Transverse colon (tissue), 4 donors: Measurements from ENCODE around the gene EHHADH. TPM values are rescaled to one million over a fixed set of nuclear protein-coding genes. Genes with fewer than 3 reads are reported as not detected.

Experiments used
- DNase-seq: peaks from one replicate; pipeline ENCODE4 v3.0.0-alpha.2; 2019
- H3K27ac ChIP-seq, 4 donors: fragments of 200-600 bp; sonication (generic); 2 replicates each; pipeline ENCODE4 v1.5.1; 2016 to 2018; ENCODE audit warnings: inconsistent platforms in 4 of 4
- H3K27me3 ChIP-seq: fragments of 200-600 bp; sonication (generic); 2 replicates; pipeline ENCODE4 v1.5.1; 2017; ENCODE audit warnings: inconsistent platforms
- H3K36me3 ChIP-seq, 4 donors: fragments of 200-600 bp; sonication (generic); 2 replicates each; pipeline ENCODE4 v1.5.1; 2017 to 2019; ENCODE audit warnings: inconsistent platforms in 4 of 4
- H3K4me1 ChIP-seq, 4 donors: fragments of 200-600 bp; sonication (generic); 2 replicates each; pipeline ENCODE4 v1.5.1; 2017 to 2020; ENCODE audit warnings: inconsistent platforms in 4 of 4
- H3K4me3 ChIP-seq, 4 donors: fragments of 200-600 bp; sonication (generic); 1 replicate in 1 of 4; 2 replicates in 3 of 4; pipeline versions ENCODE4 v1.5.1 to v1.6.1; 2017 to 2019; ENCODE audit warnings: inconsistent platforms in 4 of 4
- H3K9me3 ChIP-seq, 2 donors: fragments of 200-600 bp; sonication (generic); 2 replicates each; pipeline ENCODE4 v1.5.1; 2017 to 2019; ENCODE audit warnings: inconsistent platforms in 2 of 2
- EP300 ChIP-seq: sonication (generic); formaldehyde crosslinking; IDR thresholded peaks from one replicate; pipeline ENCODE4 v1.6.1; 2017; ENCODE audit warnings: antibody characterized with exemption, low read depth
- POLR2A ChIP-seq: fragments of 450-650 bp; IDR thresholded peaks from one replicate; pipeline ENCODE4 v1.6.1; 2016; ENCODE audit warnings: antibody characterized with exemption, mild to moderate bottlenecking, moderate library complexity
- POLR2AphosphoS5 ChIP-seq, 3 donors: sonication (generic); formaldehyde crosslinking; IDR thresholded peaks; one replicate each; pipeline ENCODE4 v1.6.1; 2016; ENCODE audit warnings: antibody characterized with exemption in 3 of 3
- WGBS, 2 donors: methylation state at CpG; one replicate each; pipeline ENCODE4 v1.1.5; 2018; ENCODE audit warnings: low coverage in 1 of 2; 5-methylcytosine and 5-hydroxymethylcytosine counted together
- in situ Hi-C, 4 donors: fragments of 200-750 bp; cut with MboI; loops; one replicate each; pipeline versions ENCODE4 v1.15.0 to v1.15.1; 2017; ENCODE audit warnings: low sequenced_read_pairs in 3 of 4, low pct_ligation_motif_present in 1 of 4, low pct_unique_long_range_greater_than_20kb in 1 of 4
- intact Hi-C: fragments of 100-400 bp; cut with DNase I; formaldehyde crosslinking; loops from one replicate; pipeline ENCODE4 v1.15.1; 2023; ENCODE audit warnings: low total_unique reads
- total RNA-seq, 4 donors: library from RNA; depleted of rRNA; stranded (reverse); fragments of >200 nt; gene quantifications; one replicate each; pipeline ENCODE4 v1.1.0, GENCODE V29; 2016
- TF ChIP-seq, protein P1 (sequence below), 5 experiments: fragments of 200-600 bp in 3 of 5; fragments of 450-650 bp in 2 of 5; sonication (generic) in 3 of 5; IDR thresholded peaks; 1 replicate in 2 of 5; 2 replicates in 3 of 5; pipeline ENCODE4 v1.5.1; 2016 to 2017; ENCODE audit warnings: antibody characterized with exemption in 5 of 5, inconsistent platforms in 3 of 5, mild to moderate bottlenecking in 2 of 5, moderate library complexity in 1 of 5

Gene EHHADH
- total RNA-seq, 4 donors from 2014 or later, result 6.4 to 39.6 (median 14.3) TPM

DNA sequence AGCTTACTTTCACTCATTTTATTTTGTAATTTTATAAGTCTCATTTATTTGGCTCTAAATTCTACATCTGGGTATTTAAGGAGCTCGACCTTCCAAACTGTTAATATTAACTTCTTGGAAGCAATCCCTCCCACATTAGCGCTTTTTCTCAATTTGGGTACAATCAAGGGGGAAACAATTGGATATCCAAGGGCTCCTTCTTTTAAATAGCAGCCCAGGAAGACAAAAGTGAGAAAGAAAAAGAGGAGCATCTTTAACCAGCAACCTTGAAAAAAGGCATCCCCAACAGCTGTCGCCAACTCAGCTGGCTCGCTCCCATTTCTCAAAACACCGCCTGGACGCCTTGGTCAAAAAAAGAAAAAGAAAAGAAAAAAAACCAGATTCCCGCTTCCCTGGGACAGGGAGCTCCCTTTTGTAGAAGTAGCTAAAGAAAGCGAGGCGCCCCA is 101.9 kb downstream of the EHHADH start:
- Histone ChIP-seq H3K4me1 (peaks cover 0 to 13% (median 7%) of the 10 kb centered on the region in 4 donors), H3K27ac (peak overlapping the region; percentile 81 to 95 (median 89)), H3K27me3 (peaks cover 4% of the 10 kb centered on the region), H3K9me3 (no peaks in the 10 kb centered on the region), H3K4me3 (peak overlapping the region; percentile 38 to 84 (median 67)), H3K36me3 (no peaks in the 10 kb centered on the region)
- no peak for DNase-seq
- intact Hi-C loops, result no loop called here
- WGBS, 2 donors, result 2 to 4% methylated on average over 7 to 9 of the region's 9 CpGs
- in situ Hi-C loops, result no loop called here
- TF ChIP-seq, protein P1, sequence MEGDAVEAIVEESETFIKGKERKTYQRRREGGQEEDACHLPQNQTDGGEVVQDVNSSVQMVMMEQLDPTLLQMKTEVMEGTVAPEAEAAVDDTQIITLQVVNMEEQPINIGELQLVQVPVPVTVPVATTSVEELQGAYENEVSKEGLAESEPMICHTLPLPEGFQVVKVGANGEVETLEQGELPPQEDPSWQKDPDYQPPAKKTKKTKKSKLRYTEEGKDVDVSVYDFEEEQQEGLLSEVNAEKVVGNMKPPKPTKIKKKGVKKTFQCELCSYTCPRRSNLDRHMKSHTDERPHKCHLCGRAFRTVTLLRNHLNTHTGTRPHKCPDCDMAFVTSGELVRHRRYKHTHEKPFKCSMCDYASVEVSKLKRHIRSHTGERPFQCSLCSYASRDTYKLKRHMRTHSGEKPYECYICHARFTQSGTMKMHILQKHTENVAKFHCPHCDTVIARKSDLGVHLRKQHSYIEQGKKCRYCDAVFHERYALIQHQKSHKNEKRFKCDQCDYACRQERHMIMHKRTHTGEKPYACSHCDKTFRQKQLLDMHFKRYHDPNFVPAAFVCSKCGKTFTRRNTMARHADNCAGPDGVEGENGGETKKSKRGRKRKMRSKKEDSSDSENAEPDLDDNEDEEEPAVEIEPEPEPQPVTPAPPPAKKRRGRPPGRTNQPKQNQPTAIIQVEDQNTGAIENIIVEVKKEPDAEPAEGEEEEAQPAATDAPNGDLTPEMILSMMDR (IDR thresholded peaks at IDR 0.05), result no peak
- TF ChIP-seq POLR2AphosphoS5 (IDR thresholded peaks at IDR 0.05) (no peak), EP300 (no peak)

DNA sequence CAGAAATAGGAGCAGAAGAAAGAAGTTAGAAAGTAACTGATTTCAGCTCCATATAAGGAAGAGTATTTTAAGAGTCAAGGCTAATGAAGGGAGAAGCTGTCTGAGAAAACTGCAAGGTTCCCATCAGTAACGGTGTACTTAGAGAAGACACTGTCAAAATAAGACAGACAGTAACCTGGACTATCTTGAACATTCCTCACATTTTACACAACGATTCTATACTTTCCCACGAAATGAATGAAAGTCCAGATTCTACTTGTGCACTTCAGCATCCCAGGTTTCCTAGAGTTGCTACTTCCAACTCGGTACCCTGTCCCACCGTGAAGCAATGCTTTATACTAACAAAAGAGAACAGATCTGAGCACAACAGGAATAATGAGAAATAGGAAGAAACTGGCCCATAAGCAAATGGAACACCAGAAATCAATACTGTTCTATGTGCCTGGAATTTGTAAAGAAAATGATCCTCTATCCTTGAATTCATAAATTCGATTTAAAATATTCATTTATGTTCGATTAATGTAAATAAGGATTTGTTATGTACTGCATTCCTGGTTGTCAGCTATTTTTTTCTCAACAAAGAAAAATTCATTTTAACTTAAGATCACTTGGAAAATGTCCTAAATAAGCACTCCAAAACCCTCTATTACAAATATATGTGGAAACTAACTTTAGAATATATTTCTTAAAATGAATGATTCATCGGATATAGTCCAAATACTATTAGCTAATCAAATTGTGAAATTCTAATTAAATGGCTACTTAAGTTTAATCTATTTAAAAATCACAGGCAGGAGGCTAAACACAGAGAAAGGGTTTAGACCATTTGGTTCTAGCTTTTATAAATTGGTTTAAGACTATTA is 102.5 kb downstream of the EHHADH start:
- Histone ChIP-seq H3K4me3 (peak overlapping the region; percentile 38 to 84 (median 67)), H3K4me1 (peaks cover 0 to 13% (median 7%) of the 10 kb centered on the region in 4 donors), H3K9me3 (no peaks in the 10 kb centered on the region), H3K27me3 (peaks cover 4% of the 10 kb centered on the region), H3K36me3 (no peaks in the 10 kb centered on the region), H3K27ac (peak overlapping the region; percentile 81 to 95 (median 89))
- intact Hi-C loops (no loop called here), in situ Hi-C loops (no loop called here)
- 44 to 64% methylated on average over 7 to 8 of the region's 8 CpGs for WGBS, 2 donors
- TF ChIP-seq, protein P1 (IDR thresholded peaks at IDR 0.05), result no peak
- no peak for TF ChIP-seq POLR2A
- no peak for TF ChIP-seq EP300
- TF ChIP-seq POLR2AphosphoS5 (IDR thresholded peaks at IDR 0.05), result no peak
- DNase-seq, result no peak

DNA sequence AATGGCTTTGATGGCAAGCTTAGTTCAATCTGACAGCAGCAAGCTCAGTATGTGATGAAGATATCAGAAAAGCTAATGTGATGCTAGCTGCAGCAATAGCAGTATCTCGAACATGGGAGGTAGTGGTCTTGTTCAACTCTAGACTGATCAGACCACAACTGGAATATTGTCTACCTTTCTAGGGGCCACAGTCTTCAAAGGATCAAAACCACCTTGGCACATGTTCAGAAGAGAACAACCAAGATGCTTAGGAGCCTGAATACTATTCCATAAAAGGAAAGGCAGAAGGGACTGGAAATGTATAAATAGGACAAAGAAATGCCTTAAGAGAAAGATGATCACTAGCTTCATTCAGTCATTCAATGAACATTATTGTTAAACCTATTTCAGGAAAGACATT is 103.3 kb downstream of the EHHADH start:
- TF ChIP-seq EP300 (no peak), POLR2A (no peak), POLR2AphosphoS5 (IDR thresholded peaks at IDR 0.05) (no peak)
- TF ChIP-seq, protein P1 (IDR thresholded peaks at IDR 0.05), result no peak
- Histone ChIP-seq H3K27me3 (peaks cover 4% of the 10 kb centered on the region), H3K9me3 (no peaks in the 10 kb centered on the region), H3K4me3 (peak overlapping the region in 1 of 4 donors; percentile 61), H3K36me3 (no peaks in the 10 kb centered on the region), H3K27ac (peak overlapping the region; percentile 81 to 95 (median 89)), H3K4me1 (peaks cover 0 to 13% (median 7%) of the 10 kb centered on the region in 4 donors)
- in situ Hi-C loops (no loop called here), intact Hi-C loops (no loop called here)
- no peak for DNase-seq
- WGBS, 2 donors, result 78 to 100% methylated on average over 1 of the region's 1 CpG

DNA sequence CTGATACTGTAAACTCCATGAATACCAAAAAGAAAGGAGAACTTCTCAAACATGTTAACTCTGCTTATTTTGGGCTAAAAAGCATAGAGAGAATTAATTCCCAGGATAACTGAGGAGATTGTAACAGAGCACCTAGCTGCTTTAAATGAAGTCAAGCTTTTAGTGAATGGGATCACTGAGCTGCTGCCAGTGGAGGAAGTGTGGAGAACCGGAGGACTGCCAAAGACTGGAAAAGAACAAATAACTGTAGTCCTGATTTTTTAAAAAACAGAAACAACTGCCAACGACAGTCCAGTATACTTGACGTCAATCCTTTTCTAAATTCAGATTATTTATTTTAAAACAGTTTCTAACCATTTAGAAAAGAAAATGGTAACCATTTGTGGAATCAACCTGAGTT is 104.3 kb downstream of the EHHADH start:
- intact Hi-C loops (no loop called here), in situ Hi-C loops (no loop called here)
- Histone ChIP-seq H3K27ac (peak overlapping the region; percentile 81 to 95 (median 89)), H3K9me3 (no peaks in the 10 kb centered on the region), H3K36me3 (no peaks in the 10 kb centered on the region), H3K27me3 (peaks cover 4% of the 10 kb centered on the region), H3K4me1 (peaks cover 0 to 13% (median 7%) of the 10 kb centered on the region in 4 donors), H3K4me3 (no peak overlapping the region)
- TF ChIP-seq, protein P1 (IDR thresholded peaks at IDR 0.05), result no peak
- TF ChIP-seq POLR2AphosphoS5 (IDR thresholded peaks at IDR 0.05), result no peak
- TF ChIP-seq POLR2A, result no peak
- no peak for TF ChIP-seq EP300
- DNase-seq, result no peak
- 49 to 65% methylated on average over 3 of the region's 3 CpGs for WGBS, 2 donors
